Lower leg skin (tissue), 3 donors: Measurements from ENCODE around the gene MGAT4A.

Experiments used
- CTCF ChIP-seq, 3 donors: fragments of 450-650 bp; IDR thresholded peaks; one replicate each; pipeline ENCODE4 v1.5.1; 2016; ENCODE audit warnings: antibody characterized with exemption in 3 of 3, mild to moderate bottlenecking in 3 of 3, moderate library complexity in 2 of 3
- POLR2A ChIP-seq, 2 donors: fragments of 450-650 bp; IDR thresholded peaks; one replicate each; pipeline ENCODE4 v1.6.1; 2016 to 2017; ENCODE audit warnings: antibody characterized with exemption in 2 of 2, mild to moderate bottlenecking in 1 of 2, moderate library complexity in 1 of 2

DNA sequence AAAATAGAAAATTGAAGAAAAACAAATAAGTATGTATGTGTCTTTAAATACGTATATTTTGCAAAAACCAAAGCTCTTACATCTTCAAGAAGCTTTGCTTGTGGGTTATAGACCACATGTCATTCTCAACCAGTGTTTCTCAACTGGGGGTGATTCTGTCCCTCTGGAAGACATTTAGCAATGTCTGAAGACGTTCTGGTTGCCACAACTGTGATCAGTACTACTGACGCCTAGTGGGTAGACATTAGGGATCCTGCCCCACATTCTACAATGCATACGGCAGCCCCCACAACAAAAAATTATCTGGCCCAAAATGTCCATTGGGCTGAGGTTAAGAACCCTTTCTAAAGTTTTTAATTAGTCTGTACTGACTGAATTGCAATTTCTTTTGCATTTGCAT is 74.1 kb downstream of the MGAT4A start:
- TF ChIP-seq CTCF (IDR thresholded peaks at IDR 0.05): no peak
- TF ChIP-seq POLR2A (IDR thresholded peaks at IDR 0.05): no peak
